GM23338 (cell line): ENCODE data around the gene SLC5A5.

ENCODE experiments used
- CREB1 ChIP-seq: fragments of 250-450 bp; sonication (Bioruptor Pico); IDR thresholded peaks from 2 replicates; pipeline ENCODE4 v1.5.0; 2020; ENCODE audit warnings: low read depth, mild to moderate bottlenecking, moderate library complexity
- EZH2 ChIP-seq: fragments of 200-600 bp; sonication (generic); IDR thresholded peaks from one replicate; pipeline ENCODE4 v1.8.0; 2017; ENCODE audit warnings: antibody characterized with exemption, mild to moderate bottlenecking, low read depth; ENCODE audit not compliant: unreplicated experiment
- EZH2phosphoT487 ChIP-seq: fragments of 200-600 bp; sonication (generic); IDR thresholded peaks from one replicate; pipeline ENCODE4 v1.8.1; 2018; ENCODE audit warnings: antibody characterized with exemption; ENCODE audit not compliant: unreplicated experiment
- JUNB ChIP-seq: IDR thresholded peaks from one replicate; pipeline ENCODE4 v1.6.1; 2016; ENCODE audit warnings: antibody characterized with exemption; ENCODE audit not compliant: unreplicated experiment
- NANOG ChIP-seq: IDR thresholded peaks from 2 replicates; pipeline ENCODE4 v1.6.1; 2016; ENCODE audit warnings: antibody characterized with exemption, borderline replicate concordance
- POLR2AphosphoS5 ChIP-seq: IDR thresholded peaks from 2 replicates; pipeline ENCODE4 v1.6.1; 2016; ENCODE audit warnings: antibody characterized with exemption, low read depth
- ZNF114 ChIP-seq: fragments of 250-450 bp; sonication (Bioruptor Pico); IDR thresholded peaks from 2 replicates; pipeline ENCODE4 v1.5.0; 2020; ENCODE audit warnings: mild to moderate bottlenecking, moderate library complexity
- TF ChIP-seq, protein P1 (sequence below), 2 experiments: fragments of 200-600 bp in 1 of 2; sonication (generic) in 1 of 2; conservative IDR thresholded peaks; 2 replicates each; pipeline versions ENCODE4 v1.5.1 to v1.6.1; 2016 to 2017; ENCODE audit warnings: antibody characterized with exemption in 2 of 2, low read depth in 2 of 2, mild to moderate bottlenecking in 2 of 2, moderate library complexity in 1 of 2

DNA sequence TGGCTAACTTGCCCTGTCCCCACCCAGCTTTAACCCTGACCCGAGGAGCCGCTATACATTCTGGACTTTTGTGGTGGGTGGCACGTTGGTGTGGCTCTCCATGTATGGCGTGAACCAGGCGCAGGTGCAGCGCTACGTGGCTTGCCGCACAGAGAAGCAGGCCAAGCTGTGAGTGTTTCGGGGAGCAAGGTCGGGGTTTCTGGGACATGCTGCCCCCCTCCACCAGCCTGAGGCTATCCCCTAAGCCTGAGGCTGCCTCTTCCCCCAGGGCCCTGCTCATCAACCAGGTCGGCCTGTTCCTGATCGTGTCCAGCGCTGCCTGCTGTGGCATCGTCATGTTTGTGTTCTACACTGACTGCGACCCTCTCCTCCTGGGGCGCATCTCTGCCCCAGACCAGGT is 6.0 kb downstream of the SLC5A5 start:
- TF ChIP-seq, protein P1, sequence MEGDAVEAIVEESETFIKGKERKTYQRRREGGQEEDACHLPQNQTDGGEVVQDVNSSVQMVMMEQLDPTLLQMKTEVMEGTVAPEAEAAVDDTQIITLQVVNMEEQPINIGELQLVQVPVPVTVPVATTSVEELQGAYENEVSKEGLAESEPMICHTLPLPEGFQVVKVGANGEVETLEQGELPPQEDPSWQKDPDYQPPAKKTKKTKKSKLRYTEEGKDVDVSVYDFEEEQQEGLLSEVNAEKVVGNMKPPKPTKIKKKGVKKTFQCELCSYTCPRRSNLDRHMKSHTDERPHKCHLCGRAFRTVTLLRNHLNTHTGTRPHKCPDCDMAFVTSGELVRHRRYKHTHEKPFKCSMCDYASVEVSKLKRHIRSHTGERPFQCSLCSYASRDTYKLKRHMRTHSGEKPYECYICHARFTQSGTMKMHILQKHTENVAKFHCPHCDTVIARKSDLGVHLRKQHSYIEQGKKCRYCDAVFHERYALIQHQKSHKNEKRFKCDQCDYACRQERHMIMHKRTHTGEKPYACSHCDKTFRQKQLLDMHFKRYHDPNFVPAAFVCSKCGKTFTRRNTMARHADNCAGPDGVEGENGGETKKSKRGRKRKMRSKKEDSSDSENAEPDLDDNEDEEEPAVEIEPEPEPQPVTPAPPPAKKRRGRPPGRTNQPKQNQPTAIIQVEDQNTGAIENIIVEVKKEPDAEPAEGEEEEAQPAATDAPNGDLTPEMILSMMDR (conservative IDR thresholded peaks at IDR 0.05; ENCODE audit: low read depth in 2 of 2), result no peak
- TF ChIP-seq POLR2AphosphoS5 (no peak), NANOG (no peak), EZH2 (no peak), EZH2phosphoT487 (no peak), CREB1 (CRISPR knock-in tag) (no peak), ZNF114 (no peak), JUNB (no peak)
